GM23338 (cell line): ENCODE measurements around the gene MYO9B. TPM values are rescaled to one million over a fixed set of nuclear protein-coding genes. Genes with fewer than 3 reads are reported as not detected.

Experiments used
- ATAC-seq: fragments of 200-7000 bp; cut with Tn5 transposase; 3 replicates; pipeline ENCODE4 v1.9.1; 2020
- DNase-seq: peaks from one replicate; pipeline ENCODE4 v3.0.0-alpha.2; 2015; ENCODE audit warnings: low spot score
- H2AFZ ChIP-seq: fragments of 200-600 bp; sonication (generic); 2 replicates; pipeline ENCODE4 v1.8.0; 2016; ENCODE audit warnings: antibody characterized with exemption, mild to moderate bottlenecking, moderate library complexity
- H3F3A ChIP-seq: fragments of 200-600 bp; sonication (generic); replicated peaks from 2 replicates; pipeline ENCODE4 v1.8.0; 2017; ENCODE audit warnings: antibody characterized with exemption, mixed run types, low read depth
- H3K27ac ChIP-seq: fragments of 200-600 bp; sonication (generic); 2 replicates; pipeline ENCODE4 v1.6.1; 2016; ENCODE audit warnings: low read depth
- H3K27me3 ChIP-seq: fragments of 200-600 bp; sonication (generic); 2 replicates; pipeline ENCODE4 v1.8.0; 2016; ENCODE audit warnings: mild to moderate bottlenecking, mixed run types, moderate library complexity; ENCODE audit not compliant: insufficient read depth
- H3K36me3 ChIP-seq: fragments of 200-600 bp; sonication (generic); 2 replicates; pipeline ENCODE4 v1.8.0; 2016; ENCODE audit warnings: mild to moderate bottlenecking; ENCODE audit not compliant: insufficient read depth
- H3K4me1 ChIP-seq: fragments of 200-600 bp; sonication (generic); 2 replicates; pipeline ENCODE4 v1.8.0; 2016; ENCODE audit warnings: mild to moderate bottlenecking, moderate library complexity; ENCODE audit not compliant: insufficient read depth
- H3K4me2 ChIP-seq: fragments of 200-600 bp; sonication (generic); 2 replicates; pipeline ENCODE4 v1.7.1; 2017; ENCODE audit warnings: mixed run types
- H3K4me3 ChIP-seq: fragments of 200-600 bp; sonication (generic); 2 replicates; pipeline ENCODE4 v1.6.1; 2016; ENCODE audit warnings: mixed run types
- H3K79me2 ChIP-seq: fragments of 200-600 bp; sonication (generic); replicated peaks from 2 replicates; pipeline ENCODE4 v1.8.0; 2017; ENCODE audit warnings: mild to moderate bottlenecking; ENCODE audit not compliant: insufficient read depth
- H3K9me2 ChIP-seq: fragments of 200-600 bp; sonication (generic); 2 replicates; pipeline ENCODE4 v1.8.0; 2017; ENCODE audit not compliant: insufficient read depth
- H4K20me1 ChIP-seq: fragments of 200-600 bp; sonication (generic); replicated peaks from 2 replicates; pipeline ENCODE4 v1.8.0; 2017; ENCODE audit warnings: mild to moderate bottlenecking; ENCODE audit not compliant: insufficient read depth
- H3K27ac Mint-ChIP-seq: 2 replicates; pipeline ENCODE4 v1.8.0; 2020; ENCODE audit warnings: inconsistent platforms, mild to moderate bottlenecking, moderate library complexity, mixed read lengths
- H3K27me3 Mint-ChIP-seq: 3 replicates; pipeline ENCODE4 v1.8.0; 2022; ENCODE audit warnings: low read depth, mild to moderate bottlenecking, moderate library complexity, mixed read lengths, inconsistent platforms; ENCODE audit not compliant: insufficient read depth, poor library complexity
- H3K36me3 Mint-ChIP-seq: 3 replicates; pipeline ENCODE4 v1.8.0; 2021; ENCODE audit warnings: low read depth, mild to moderate bottlenecking, inconsistent platforms, moderate library complexity, mixed read lengths
- H3K4me1 Mint-ChIP-seq: 3 replicates; pipeline ENCODE4 v1.8.0; 2020; ENCODE audit warnings: mild to moderate bottlenecking, inconsistent platforms, mixed read lengths
- H3K4me3 Mint-ChIP-seq: 3 replicates; pipeline ENCODE4 v1.8.0; 2021; ENCODE audit warnings: moderate library complexity, mild to moderate bottlenecking, inconsistent platforms, mixed read lengths
- H3K9me3 Mint-ChIP-seq: 3 replicates; pipeline ENCODE4 v1.8.0; 2020; ENCODE audit warnings: moderate library complexity, mild to moderate bottlenecking, inconsistent platforms, mixed read lengths
- EZH2 ChIP-seq: fragments of 200-600 bp; sonication (generic); IDR thresholded peaks from one replicate; pipeline ENCODE4 v1.8.0; 2017; ENCODE audit warnings: antibody characterized with exemption, mild to moderate bottlenecking, low read depth; ENCODE audit not compliant: unreplicated experiment
- JUNB ChIP-seq: IDR thresholded peaks from one replicate; pipeline ENCODE4 v1.6.1; 2016; ENCODE audit warnings: antibody characterized with exemption; ENCODE audit not compliant: unreplicated experiment
- NANOG ChIP-seq: IDR thresholded peaks from 2 replicates; pipeline ENCODE4 v1.6.1; 2016; ENCODE audit warnings: antibody characterized with exemption, borderline replicate concordance
- STAT1 ChIP-seq: IDR thresholded peaks from one replicate; pipeline ENCODE4 v1.6.1; 2016; ENCODE audit warnings: antibody characterized with exemption; ENCODE audit not compliant: unreplicated experiment
- polyA plus RNA-seq: library from polyadenylated mRNA; unstranded; fragments of >200 nt; fragmentation: Nextera tagmentation; extraction: Ambion mirVana; gene quantifications from 2 replicates; pipeline ENCODE4 v1.2.1, GENCODE V29; 2016
- total RNA-seq: library from RNA; depleted of rRNA; stranded (reverse); fragments of >200 nt; shearing (Covaris generic); gene quantifications from 2 replicates; pipeline ENCODE4 v1.2.3, GENCODE V29; 2014
- TF ChIP-seq, protein P1 (sequence below): fragments of 250-450 bp; sonication (Bioruptor Pico); IDR thresholded peaks from 2 replicates; pipeline ENCODE4 v1.5.0; 2020; ENCODE audit warnings: mild to moderate bottlenecking, moderate library complexity
- TF ChIP-seq, protein P2 (sequence below): IDR thresholded peaks from one replicate; pipeline ENCODE4 v1.6.1; 2018; ENCODE audit warnings: antibody characterized with exemption; ENCODE audit not compliant: unreplicated experiment

Gene MYO9B
- total and polyA plus RNA-seq, 2 experiments from 2014 or later: 28.7 to 61.3 TPM

DNA sequence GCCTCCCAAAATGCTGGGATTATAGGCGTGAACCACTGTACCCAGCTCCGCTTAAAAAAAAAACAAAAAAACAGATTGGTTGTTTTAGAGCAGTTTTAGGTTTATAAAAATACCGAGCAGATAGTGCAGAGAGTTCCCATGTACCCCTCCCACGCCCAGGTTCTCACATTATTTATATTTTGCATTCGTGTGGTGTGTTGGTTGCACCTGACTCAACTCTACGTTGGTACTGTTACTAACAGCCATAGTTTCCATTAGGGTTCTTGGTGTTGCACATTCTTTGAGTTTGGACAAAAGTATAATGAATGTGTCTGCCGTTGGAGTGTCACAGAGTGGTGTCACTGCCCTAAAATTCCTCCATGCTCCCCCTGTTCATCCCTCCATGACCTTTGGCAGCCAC is 29.1 kb downstream of the MYO9B start:
- Histone ChIP-seq H3K4me1 (no peaks in the 10 kb centered on the region), H3K4me2 (no peak overlapping the region)
- ATAC-seq: no peak

More for the DNA sequence above, 29.1 kb downstream of the MYO9B start:
- H3K36me3 Mint-ChIP-seq: peaks cover 50% of the 10 kb centered on the region
- no peak overlapping the region for H3K4me3 Mint-ChIP-seq
- TF ChIP-seq STAT1 (no peak), EZH2 (no peak), NANOG (no peak), JUNB (no peak)
- TF ChIP-seq, protein P1, sequence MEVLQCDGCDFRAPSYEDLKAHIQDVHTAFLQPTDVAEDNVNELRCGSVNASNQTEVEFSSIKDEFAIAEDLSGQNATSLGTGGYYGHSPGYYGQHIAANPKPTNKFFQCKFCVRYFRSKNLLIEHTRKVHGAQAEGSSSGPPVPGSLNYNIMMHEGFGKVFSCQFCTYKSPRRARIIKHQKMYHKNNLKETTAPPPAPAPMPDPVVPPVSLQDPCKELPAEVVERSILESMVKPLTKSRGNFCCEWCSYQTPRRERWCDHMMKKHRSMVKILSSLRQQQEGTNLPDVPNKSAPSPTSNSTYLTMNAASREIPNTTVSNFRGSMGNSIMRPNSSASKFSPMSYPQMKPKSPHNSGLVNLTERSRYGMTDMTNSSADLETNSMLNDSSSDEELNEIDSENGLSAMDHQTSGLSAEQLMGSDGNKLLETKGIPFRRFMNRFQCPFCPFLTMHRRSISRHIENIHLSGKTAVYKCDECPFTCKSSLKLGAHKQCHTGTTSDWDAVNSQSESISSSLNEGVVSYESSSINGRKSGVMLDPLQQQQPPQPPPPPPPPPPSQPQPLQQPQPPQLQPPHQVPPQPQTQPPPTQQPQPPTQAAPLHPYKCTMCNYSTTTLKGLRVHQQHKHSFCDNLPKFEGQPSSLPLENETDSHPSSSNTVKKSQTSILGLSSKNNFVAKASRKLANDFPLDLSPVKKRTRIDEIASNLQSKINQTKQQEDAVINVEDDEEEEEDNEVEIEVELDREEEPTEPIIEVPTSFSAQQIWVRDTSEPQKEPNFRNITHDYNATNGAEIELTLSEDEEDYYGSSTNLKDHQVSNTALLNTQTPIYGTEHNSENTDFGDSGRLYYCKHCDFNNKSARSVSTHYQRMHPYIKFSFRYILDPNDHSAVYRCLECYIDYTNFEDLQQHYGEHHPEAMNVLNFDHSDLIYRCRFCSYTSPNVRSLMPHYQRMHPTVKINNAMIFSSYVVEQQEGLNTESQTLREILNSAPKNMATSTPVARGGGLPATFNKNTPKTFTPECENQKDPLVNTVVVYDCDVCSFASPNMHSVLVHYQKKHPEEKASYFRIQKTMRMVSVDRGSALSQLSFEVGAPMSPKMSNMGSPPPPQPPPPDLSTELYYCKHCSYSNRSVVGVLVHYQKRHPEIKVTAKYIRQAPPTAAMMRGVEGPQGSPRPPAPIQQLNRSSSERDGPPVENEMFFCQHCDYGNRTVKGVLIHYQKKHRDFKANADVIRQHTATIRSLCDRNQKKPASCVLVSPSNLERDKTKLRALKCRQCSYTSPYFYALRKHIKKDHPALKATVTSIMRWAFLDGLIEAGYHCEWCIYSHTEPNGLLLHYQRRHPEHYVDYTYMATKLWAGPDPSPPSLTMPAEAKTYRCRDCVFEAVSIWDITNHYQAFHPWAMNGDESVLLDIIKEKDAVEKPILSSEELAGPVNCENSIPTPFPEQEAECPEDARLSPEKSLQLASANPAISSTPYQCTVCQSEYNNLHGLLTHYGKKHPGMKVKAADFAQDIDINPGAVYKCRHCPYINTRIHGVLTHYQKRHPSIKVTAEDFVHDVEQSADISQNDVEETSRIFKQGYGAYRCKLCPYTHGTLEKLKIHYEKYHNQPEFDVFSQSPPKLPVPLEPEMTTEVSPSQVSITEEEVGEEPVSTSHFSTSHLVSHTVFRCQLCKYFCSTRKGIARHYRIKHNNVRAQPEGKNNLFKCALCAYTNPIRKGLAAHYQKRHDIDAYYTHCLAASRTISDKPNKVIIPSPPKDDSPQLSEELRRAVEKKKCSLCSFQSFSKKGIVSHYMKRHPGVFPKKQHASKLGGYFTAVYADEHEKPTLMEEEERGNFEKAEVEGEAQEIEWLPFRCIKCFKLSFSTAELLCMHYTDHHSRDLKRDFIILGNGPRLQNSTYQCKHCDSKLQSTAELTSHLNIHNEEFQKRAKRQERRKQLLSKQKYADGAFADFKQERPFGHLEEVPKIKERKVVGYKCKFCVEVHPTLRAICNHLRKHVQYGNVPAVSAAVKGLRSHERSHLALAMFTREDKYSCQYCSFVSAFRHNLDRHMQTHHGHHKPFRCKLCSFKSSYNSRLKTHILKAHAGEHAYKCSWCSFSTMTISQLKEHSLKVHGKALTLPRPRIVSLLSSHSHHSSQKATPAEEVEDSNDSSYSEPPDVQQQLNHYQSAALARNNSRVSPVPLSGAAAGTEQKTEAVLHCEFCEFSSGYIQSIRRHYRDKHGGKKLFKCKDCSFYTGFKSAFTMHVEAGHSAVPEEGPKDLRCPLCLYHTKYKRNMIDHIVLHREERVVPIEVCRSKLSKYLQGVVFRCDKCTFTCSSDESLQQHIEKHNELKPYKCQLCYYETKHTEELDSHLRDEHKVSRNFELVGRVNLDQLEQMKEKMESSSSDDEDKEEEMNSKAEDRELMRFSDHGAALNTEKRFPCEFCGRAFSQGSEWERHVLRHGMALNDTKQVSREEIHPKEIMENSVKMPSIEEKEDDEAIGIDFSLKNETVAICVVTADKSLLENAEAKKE: no peak
- TF ChIP-seq, protein P2, sequence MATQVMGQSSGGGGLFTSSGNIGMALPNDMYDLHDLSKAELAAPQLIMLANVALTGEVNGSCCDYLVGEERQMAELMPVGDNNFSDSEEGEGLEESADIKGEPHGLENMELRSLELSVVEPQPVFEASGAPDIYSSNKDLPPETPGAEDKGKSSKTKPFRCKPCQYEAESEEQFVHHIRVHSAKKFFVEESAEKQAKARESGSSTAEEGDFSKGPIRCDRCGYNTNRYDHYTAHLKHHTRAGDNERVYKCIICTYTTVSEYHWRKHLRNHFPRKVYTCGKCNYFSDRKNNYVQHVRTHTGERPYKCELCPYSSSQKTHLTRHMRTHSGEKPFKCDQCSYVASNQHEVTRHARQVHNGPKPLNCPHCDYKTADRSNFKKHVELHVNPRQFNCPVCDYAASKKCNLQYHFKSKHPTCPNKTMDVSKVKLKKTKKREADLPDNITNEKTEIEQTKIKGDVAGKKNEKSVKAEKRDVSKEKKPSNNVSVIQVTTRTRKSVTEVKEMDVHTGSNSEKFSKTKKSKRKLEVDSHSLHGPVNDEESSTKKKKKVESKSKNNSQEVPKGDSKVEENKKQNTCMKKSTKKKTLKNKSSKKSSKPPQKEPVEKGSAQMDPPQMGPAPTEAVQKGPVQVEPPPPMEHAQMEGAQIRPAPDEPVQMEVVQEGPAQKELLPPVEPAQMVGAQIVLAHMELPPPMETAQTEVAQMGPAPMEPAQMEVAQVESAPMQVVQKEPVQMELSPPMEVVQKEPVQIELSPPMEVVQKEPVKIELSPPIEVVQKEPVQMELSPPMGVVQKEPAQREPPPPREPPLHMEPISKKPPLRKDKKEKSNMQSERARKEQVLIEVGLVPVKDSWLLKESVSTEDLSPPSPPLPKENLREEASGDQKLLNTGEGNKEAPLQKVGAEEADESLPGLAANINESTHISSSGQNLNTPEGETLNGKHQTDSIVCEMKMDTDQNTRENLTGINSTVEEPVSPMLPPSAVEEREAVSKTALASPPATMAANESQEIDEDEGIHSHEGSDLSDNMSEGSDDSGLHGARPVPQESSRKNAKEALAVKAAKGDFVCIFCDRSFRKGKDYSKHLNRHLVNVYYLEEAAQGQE: no peak
- peaks cover 31% of the 10 kb centered on the region for H3K79me2 ChIP-seq
- no peak overlapping the region for H3K4me3 ChIP-seq
- H3K9me2 ChIP-seq: no peaks in the 10 kb centered on the region
- DNase-seq: no peak
- no peak overlapping the region for H3K27ac Mint-ChIP-seq
- H3K36me3 ChIP-seq: no peaks in the 10 kb centered on the region; the same call in 1 of the 2 replicates
- H3K4me1 Mint-ChIP-seq: peaks cover 8% of the 10 kb centered on the region; the same call in 2 of the 3 replicates
- H3F3A ChIP-seq: no peaks in the 10 kb centered on the region
- H3K27me3 ChIP-seq: no peaks in the 10 kb centered on the region
- no peak overlapping the region for H2AFZ ChIP-seq
- H3K9me3 Mint-ChIP-seq: peaks cover 15% of the 10 kb centered on the region
- H3K27me3 Mint-ChIP-seq: peaks cover 9% of the 10 kb centered on the region
- H4K20me1 ChIP-seq: no peaks in the 10 kb centered on the region; the same call in 1 of the 2 replicates
- H3K27ac ChIP-seq: no peak overlapping the region
